Peyer's patch (tissue), 4 donors: Measurements from ENCODE around the gene PRAC2. TPM values are rescaled to one million over a fixed set of nuclear protein-coding genes. Genes with fewer than 3 reads are reported as not detected.

Experiments
- DNase-seq, 3 donors: peaks; one replicate each; pipeline ENCODE4 v3.0.0-alpha.2; 2017 to 2019
- H3K27ac ChIP-seq, 4 donors: fragments of 200-600 bp; sonication (generic); one replicate each; pipeline ENCODE4 v1.5.1; 2016 to 2019
- H3K27me3 ChIP-seq, 2 donors: fragments of 200-600 bp; sonication (generic); one replicate each; pipeline ENCODE4 v1.5.1; 2019
- H3K36me3 ChIP-seq, 3 donors: fragments of 200-600 bp; sonication (generic); one replicate each; pipeline ENCODE4 v1.5.1; 2016 to 2019
- H3K4me1 ChIP-seq, 4 donors: fragments of 200-600 bp; sonication (generic); one replicate each; pipeline ENCODE4 v1.5.1; 2016 to 2019
- H3K4me3 ChIP-seq, 4 donors: fragments of 200-600 bp; sonication (generic); 1 replicate in 3 of 4; 2 replicates in 1 of 4; pipeline ENCODE4 v1.5.1; 2016 to 2019; ENCODE audit warnings: mild to moderate bottlenecking in 1 of 4
- H3K9me3 ChIP-seq, 4 donors: fragments of 200-600 bp; sonication (generic); one replicate each; pipeline ENCODE4 v1.5.1; 2016 to 2019; ENCODE audit warnings: mild to moderate bottlenecking in 1 of 4
- CTCF ChIP-seq, 6 experiments: fragments of 450-650 bp in 4 of 6; fragments of 200-600 bp in 2 of 6; sonication (generic) in 1 of 6; IDR thresholded peaks; one replicate each; pipeline ENCODE4 v1.5.1; 2017 to 2019; ENCODE audit warnings: antibody characterized with exemption in 6 of 6, mild to moderate bottlenecking in 3 of 6, moderate library complexity in 1 of 6
- POLR2A ChIP-seq, 2 donors: fragments of 450-650 bp; IDR thresholded peaks; one replicate each; pipeline ENCODE4 v1.5.1; 2017; ENCODE audit warnings: antibody characterized with exemption in 2 of 2, mild to moderate bottlenecking in 2 of 2, moderate library complexity in 2 of 2
- total RNA-seq, 4 donors: library from RNA; depleted of rRNA; stranded (reverse); fragments of >200 nt; gene quantifications; one replicate each; pipeline ENCODE4 v1.1.0, GENCODE V29; 2016

The PRAC2 gene
- total RNA-seq, 4 donors from 2014 or later = not detected

DNA sequence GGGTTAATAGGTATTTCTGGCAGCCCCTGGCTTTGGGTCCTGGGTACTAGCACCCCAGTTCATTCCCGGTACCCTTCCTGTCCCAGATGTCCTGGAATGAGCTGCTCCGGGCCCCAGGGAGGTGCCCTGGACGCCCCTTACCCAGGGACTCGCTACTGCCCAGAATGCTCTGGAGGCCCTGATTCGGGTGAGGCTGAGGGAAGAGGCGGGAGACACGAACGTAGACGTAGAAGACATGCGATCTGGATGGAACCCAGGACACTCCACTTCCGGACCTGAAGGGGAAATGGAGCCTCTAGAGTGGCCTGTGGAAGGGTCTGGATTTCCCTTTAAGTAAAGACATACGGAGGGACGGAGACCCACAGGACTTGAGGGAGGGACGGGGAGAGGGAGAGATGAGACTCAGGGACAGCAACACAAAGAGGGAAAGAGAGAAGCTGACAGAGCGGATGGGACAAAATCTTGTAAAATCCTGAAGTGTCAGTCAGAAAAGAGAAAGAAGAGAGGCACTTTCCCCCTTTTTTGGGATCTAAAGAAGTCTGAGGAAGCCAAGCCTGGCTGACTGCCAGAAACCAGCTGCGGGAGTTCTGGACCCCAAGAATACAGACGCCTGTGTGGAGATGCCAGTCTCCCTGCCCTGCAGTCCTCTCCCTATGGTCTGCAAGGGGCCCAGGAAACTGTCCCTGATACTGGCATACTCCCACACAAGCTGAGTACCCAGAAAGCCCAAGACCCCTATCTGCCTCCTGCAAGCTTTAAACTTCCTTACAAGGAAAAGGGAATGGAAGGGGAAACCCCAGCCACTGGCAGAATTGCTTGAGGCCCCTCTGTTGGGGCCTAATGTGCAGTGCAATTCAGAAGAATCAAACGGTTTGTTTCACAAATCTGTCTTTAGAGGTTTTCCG, 6.6 kb downstream of the PRAC2 start:
- H3K36me3 ChIP-seq = no peaks in the 10 kb centered on the region
- H3K4me1 ChIP-seq = peaks cover 0 to 33% (median 7%) of the 10 kb centered on the region in 4 donors
- peaks cover 3 to 76% of the 10 kb centered on the region in 2 donors for H3K27me3 ChIP-seq
- DNase-seq = no peak
- H3K4me3 ChIP-seq = no peak overlapping the region
- TF ChIP-seq POLR2A (IDR thresholded peaks at IDR 0.05) = no peak
- no peak for TF ChIP-seq CTCF (IDR thresholded peaks at IDR 0.05)
- H3K27ac ChIP-seq = no peak overlapping the region
- no peaks in the 10 kb centered on the region for H3K9me3 ChIP-seq

DNA sequence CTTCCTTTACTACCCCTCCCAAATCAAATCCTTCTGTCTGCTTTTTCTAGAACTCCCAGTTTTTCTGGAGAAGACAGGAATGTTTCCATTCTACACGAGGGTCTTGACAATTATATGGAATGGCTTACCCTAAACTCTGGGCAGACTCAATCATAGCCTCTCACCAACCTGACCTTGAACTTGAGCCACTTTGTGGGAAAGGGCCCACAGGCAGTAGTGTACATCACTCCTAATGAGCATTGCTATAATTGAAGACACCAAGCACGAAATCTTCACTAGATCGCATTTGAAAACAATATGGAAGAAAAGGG, 7.2 kb downstream of the PRAC2 start:
- DNase-seq = no peak
- H3K4me1 ChIP-seq = peaks cover 0 to 27% (median 5%) of the 10 kb centered on the region in 4 donors
- no peak overlapping the region for H3K27ac ChIP-seq
- H3K9me3 ChIP-seq = no peaks in the 10 kb centered on the region
- peaks cover 3 to 77% of the 10 kb centered on the region in 2 donors for H3K27me3 ChIP-seq
- no peaks in the 10 kb centered on the region for H3K36me3 ChIP-seq
- H3K4me3 ChIP-seq = no peak overlapping the region
- TF ChIP-seq POLR2A (IDR thresholded peaks at IDR 0.05) (no peak), CTCF (IDR thresholded peaks at IDR 0.05) (no peak)

DNA sequence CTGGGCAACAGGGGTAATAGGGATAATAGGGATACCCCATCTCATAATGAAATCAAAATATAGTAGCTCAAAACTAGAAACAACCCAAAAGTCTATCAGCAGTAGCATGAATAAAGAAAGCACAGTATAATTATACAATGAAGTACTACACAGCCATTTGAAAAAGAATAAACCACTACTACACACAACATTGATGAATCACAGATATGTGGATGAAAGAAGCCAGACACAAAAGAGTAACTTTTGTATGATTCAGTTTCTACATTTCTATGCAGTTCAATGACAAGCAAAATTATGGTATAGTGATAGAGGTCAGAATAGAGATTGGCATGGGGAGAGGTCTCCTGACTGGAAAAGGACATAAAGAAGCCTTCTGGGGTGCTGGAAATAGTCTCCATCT, 8.4 kb downstream of the PRAC2 start:
- Histone ChIP-seq H3K4me3 (no peak overlapping the region), H3K9me3 (no peaks in the 10 kb centered on the region), H3K27me3 (peaks cover 3 to 68% of the 10 kb centered on the region in 2 donors), H3K4me1 (peaks cover 0 to 22% (median 5%) of the 10 kb centered on the region in 4 donors), H3K27ac (no peak overlapping the region), H3K36me3 (no peaks in the 10 kb centered on the region)
- TF ChIP-seq POLR2A (IDR thresholded peaks at IDR 0.05) = no peak
- TF ChIP-seq CTCF (IDR thresholded peaks at IDR 0.05) = no peak
- no peak for DNase-seq

GRCh38 chr17:48732688-48733629, 10.0 kb downstream of the PRAC2 start:
- no peak overlapping the region for H3K4me3 ChIP-seq
- no peak for DNase-seq
- peaks cover 0 to 21% (median 5%) of the 10 kb centered on the region in 4 donors for H3K4me1 ChIP-seq
- no peaks in the 10 kb centered on the region for H3K36me3 ChIP-seq
- no peaks in the 10 kb centered on the region for H3K9me3 ChIP-seq
- H3K27ac ChIP-seq = no peak overlapping the region
- TF ChIP-seq CTCF (IDR thresholded peaks at IDR 0.05) (no peak), POLR2A (IDR thresholded peaks at IDR 0.05) (no peak)
- peaks cover 3 to 56% of the 10 kb centered on the region in 2 donors for H3K27me3 ChIP-seq

GRCh38 chr17:48733632-48734328, 10.8 kb downstream of the PRAC2 start:
- Histone ChIP-seq H3K27ac (no peak overlapping the region), H3K4me3 (no peak overlapping the region), H3K27me3 (peaks cover 3 to 57% of the 10 kb centered on the region in 2 donors), H3K4me1 (peaks cover 0 to 13% (median 2%) of the 10 kb centered on the region in 4 donors), H3K9me3 (no peaks in the 10 kb centered on the region), H3K36me3 (no peaks in the 10 kb centered on the region)
- no peak for DNase-seq
- TF ChIP-seq POLR2A (IDR thresholded peaks at IDR 0.05) (no peak), CTCF (IDR thresholded peaks at IDR 0.05) (no peak)
